HG03095 (cell line): ENCODE measurements around the gene WDR27.

Source experiments
- ATAC-seq: cut with Tn5 transposase; IDR thresholded peaks from one replicate; pipeline ENCODE4 v1.9.1; 2021; ENCODE audit warnings: moderate library complexity; ENCODE audit not compliant: unreplicated experiment

WDR27 gene

GRCh38 chr6:169416249-169416648 lies 285.6 kb downstream of the WDR27 start:
- no peak for ATAC-seq

- ATAC-seq: no peak
These were observed 286.6 kb downstream of the WDR27 start for GRCh38 chr6:169415179-169415578.

DNA sequence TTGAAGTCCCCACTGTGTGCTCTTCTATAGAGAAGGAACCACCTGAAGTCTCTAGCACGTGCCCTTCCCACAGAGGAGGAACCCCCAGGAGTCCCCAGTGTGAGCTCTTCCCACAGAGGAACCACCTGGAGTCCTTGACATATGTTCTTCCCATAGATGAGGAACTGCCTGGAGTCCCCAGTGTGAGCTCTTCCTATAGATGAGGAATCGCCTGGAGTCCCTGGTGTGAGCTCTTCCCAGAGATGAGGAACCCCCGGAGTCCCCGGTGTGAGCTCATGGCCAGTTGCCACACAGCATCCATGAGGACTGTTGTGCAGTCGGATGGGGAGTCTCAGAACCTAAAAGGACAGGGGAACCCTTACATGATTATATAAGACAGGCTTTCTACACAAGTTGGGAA lies 290.1 kb downstream of the WDR27 start:
- ATAC-seq: no peak

DNA sequence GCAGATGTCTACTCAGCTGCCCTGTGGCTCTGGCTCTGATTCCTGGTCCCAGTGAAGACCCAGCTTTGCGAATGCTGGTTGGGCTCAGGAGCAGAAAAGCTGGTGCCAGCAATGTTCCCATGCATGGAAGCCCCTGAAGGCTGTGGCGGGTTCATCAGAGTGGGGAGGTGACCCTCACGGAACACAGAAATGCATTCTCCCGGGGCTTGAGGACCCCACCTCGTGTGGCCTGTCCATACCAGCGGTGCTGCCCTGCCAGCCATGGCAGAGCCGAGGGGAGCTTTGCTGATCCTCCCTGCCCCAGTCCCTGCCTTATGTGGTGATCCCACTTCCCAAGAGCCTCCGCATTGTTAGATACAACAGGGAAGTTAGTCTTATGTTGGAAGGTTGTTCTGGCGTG lies 290.5 kb downstream of the WDR27 start:
- no peak for ATAC-seq

DNA sequence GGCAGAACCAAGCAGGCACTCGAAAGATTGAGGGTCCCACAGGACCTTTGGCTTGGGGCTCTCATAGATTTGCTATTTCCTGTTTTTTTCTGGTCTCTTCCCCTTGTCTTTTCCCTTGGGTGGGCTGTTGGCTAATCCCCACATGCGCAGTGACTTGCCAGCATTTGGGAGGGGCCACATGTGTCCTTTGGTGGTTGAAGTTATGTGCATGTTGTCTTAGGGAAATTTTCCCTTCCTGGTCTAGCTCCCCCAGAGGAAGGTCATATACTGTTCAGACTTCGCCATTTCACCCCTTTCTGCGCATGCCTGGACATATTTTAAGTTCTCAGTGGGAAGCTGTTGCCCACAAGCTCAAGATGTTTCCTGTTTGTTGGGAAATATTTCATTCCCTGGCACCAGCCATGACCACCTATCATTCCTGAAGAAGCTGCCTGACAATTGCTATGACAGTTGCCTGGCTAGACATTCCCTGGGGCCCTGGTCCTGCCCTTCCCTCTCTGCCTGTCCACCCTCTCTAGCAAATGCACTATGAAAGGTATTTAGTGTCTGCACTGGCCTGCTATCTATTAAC lies 292.0 kb downstream of the WDR27 start:
- no peak for ATAC-seq

DNA sequence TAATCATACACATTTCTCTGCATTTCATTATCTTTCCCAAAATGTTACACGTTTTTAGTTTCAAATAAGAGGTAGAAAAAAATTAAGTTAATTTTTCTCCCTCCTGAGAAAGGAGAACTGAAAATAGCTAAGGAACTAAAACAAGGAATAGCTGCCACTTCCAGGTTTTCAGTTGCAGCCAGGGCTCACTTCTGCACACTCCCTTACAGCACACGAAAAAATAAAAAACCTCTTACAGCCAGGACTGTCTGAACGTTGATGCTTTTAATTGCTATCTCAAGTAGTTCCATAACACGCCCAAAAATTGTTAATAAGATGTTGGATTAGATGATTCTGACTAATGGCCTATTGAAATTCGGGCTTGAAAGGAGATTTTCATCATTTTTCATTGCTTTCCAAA lies 294.5 kb downstream of the WDR27 start:
- no peak for ATAC-seq
